ENCODE results near the gene MGAT4A.

GRCh38 chr2:98727369-98728087, 3.4 kb downstream of the MGAT4A start:
- no peak for TF ChIP-seq CTCF (conservative IDR thresholded peaks at IDR 0.05; ENCODE audit: low read length)
- no peak for TF ChIP-seq EZH2phosphoT487 (IDR thresholded peaks at IDR 0.05; ENCODE audit: borderline replicate concordance)

Data from Loucy (cell line).